Ishikawa (cell line): ENCODE data around the gene TET2.

Experiments
- CREB1 ChIP-seq: IDR thresholded peaks from 2 replicates; pipeline ENCODE4 v1.6.1; 2012; ENCODE audit warnings: low read depth
- EGR1 ChIP-seq: IDR thresholded peaks from 2 replicates; pipeline ENCODE4 v1.6.1; 2012
- EP300 ChIP-seq: IDR thresholded peaks from 2 replicates; pipeline ENCODE4 v1.6.1; 2012; ENCODE audit warnings: borderline replicate concordance
- NFIC ChIP-seq: IDR thresholded peaks from 2 replicates; pipeline ENCODE4 v1.6.1; 2012
- TCF12 ChIP-seq: IDR thresholded peaks from 2 replicates; pipeline ENCODE4 v1.6.1; 2012; ENCODE audit warnings: low read depth
- TF ChIP-seq, protein P1 (sequence below): IDR thresholded peaks from 2 replicates; pipeline ENCODE4 v1.6.1; 2012
- TF ChIP-seq, protein P2 (sequence below): IDR thresholded peaks from 2 replicates; pipeline ENCODE4 v1.6.1; 2012; ENCODE audit warnings: low read depth, mild to moderate bottlenecking

DNA sequence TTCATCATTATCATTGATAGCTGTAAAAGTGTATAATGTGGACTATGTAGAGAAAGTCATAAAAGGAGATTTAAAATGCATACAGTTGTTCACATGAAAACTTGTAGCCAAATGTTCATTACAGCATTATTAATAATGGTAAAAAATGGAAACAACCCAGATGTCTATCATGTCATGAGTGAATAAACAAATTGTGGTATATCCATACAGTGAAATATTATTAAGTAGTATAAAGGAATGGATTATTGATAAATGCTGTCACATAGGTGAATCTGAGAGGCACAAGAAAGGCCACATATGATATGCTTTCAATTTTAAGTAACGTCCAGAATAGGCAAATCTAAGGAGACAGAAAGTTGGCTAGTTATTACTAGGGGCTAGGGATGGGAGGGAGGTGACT, 7.1 kb downstream of the TET2 start:
- TF ChIP-seq EP300 (no peak), CREB1 (no peak), TCF12 (no peak), EGR1 (no peak), NFIC (no peak)
- TF ChIP-seq, protein P1, sequence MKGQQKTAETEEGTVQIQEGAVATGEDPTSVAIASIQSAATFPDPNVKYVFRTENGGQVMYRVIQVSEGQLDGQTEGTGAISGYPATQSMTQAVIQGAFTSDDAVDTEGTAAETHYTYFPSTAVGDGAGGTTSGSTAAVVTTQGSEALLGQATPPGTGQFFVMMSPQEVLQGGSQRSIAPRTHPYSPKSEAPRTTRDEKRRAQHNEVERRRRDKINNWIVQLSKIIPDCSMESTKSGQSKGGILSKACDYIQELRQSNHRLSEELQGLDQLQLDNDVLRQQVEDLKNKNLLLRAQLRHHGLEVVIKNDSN = no peak
- TF ChIP-seq, protein P2, sequence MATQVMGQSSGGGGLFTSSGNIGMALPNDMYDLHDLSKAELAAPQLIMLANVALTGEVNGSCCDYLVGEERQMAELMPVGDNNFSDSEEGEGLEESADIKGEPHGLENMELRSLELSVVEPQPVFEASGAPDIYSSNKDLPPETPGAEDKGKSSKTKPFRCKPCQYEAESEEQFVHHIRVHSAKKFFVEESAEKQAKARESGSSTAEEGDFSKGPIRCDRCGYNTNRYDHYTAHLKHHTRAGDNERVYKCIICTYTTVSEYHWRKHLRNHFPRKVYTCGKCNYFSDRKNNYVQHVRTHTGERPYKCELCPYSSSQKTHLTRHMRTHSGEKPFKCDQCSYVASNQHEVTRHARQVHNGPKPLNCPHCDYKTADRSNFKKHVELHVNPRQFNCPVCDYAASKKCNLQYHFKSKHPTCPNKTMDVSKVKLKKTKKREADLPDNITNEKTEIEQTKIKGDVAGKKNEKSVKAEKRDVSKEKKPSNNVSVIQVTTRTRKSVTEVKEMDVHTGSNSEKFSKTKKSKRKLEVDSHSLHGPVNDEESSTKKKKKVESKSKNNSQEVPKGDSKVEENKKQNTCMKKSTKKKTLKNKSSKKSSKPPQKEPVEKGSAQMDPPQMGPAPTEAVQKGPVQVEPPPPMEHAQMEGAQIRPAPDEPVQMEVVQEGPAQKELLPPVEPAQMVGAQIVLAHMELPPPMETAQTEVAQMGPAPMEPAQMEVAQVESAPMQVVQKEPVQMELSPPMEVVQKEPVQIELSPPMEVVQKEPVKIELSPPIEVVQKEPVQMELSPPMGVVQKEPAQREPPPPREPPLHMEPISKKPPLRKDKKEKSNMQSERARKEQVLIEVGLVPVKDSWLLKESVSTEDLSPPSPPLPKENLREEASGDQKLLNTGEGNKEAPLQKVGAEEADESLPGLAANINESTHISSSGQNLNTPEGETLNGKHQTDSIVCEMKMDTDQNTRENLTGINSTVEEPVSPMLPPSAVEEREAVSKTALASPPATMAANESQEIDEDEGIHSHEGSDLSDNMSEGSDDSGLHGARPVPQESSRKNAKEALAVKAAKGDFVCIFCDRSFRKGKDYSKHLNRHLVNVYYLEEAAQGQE = no peak
